HepG2 (cell line): ENCODE data around the gene RHOBTB3. TPM values are rescaled to one million over a fixed set of nuclear protein-coding genes. Genes with fewer than 3 reads are reported as not detected.
A peak's percentile ranks its signal among the peaks of the same experiment; 100 is the strongest.

Source experiments
- CBFB ChIP-seq: sonication (generic); formaldehyde crosslinking; IDR thresholded peaks from 2 replicates; pipeline ENCODE4 v1.4.0; 2020; ENCODE audit warnings: missing genetic modification reagents
- ELF3 ChIP-seq: IDR thresholded peaks from 2 replicates; pipeline ENCODE4 v1.6.1; 2016; ENCODE audit warnings: missing genetic modification reagents, missing compliant biosample characterization
- KDM3A ChIP-seq: IDR thresholded peaks from 2 replicates; pipeline ENCODE4 v1.6.1; 2018; ENCODE audit warnings: low read depth, missing compliant biosample characterization
- NPAS2 ChIP-seq: sonication (generic); formaldehyde crosslinking; IDR thresholded peaks from 2 replicates; pipeline ENCODE4 v1.8.0; 2022; ENCODE audit warnings: mild to moderate bottlenecking, missing genetic modification reagents, borderline replicate concordance
- SALL1 ChIP-seq: sonication (generic); formaldehyde crosslinking; IDR thresholded peaks from 2 replicates; pipeline ENCODE4 v1.8.0; 2022; ENCODE audit warnings: mild to moderate bottlenecking, missing genetic modification reagents
- SNAPC2 ChIP-seq: sonication (generic); formaldehyde crosslinking; IDR thresholded peaks from 2 replicates; pipeline ENCODE4 v1.8.1; 2022; ENCODE audit warnings: mild to moderate bottlenecking, missing genetic modification reagents
- TOPORS ChIP-seq: sonication (generic); formaldehyde crosslinking; IDR thresholded peaks from 2 replicates; pipeline ENCODE4 v1.8.0; 2023; ENCODE audit warnings: mild to moderate bottlenecking, missing genetic modification reagents
- ZNF292 ChIP-seq: sonication (generic); formaldehyde crosslinking; IDR thresholded peaks from 2 replicates; pipeline ENCODE4 v1.8.1; 2022; ENCODE audit warnings: mild to moderate bottlenecking, low read depth, missing genetic modification reagents, borderline replicate concordance
- ZNF333 ChIP-seq: sonication (generic); formaldehyde crosslinking; IDR thresholded peaks from 2 replicates; pipeline ENCODE4 v1.4.0; 2020; ENCODE audit warnings: mild to moderate bottlenecking, missing genetic modification reagents, borderline replicate concordance
- ZNF451 ChIP-seq: sonication (generic); formaldehyde crosslinking; IDR thresholded peaks from 2 replicates; pipeline ENCODE4 v1.5.0; 2020; ENCODE audit warnings: mild to moderate bottlenecking, missing genetic modification reagents
- ZNF496 ChIP-seq: sonication (generic); formaldehyde crosslinking; IDR thresholded peaks from 2 replicates; pipeline ENCODE4 v1.8.1; 2023; ENCODE audit warnings: mild to moderate bottlenecking, moderate library complexity, missing genetic modification reagents; ENCODE audit not compliant: insufficient replicate concordance
- ZNF607 ChIP-seq: sonication (generic); formaldehyde crosslinking; IDR thresholded peaks from 2 replicates; pipeline ENCODE4 v1.5.1; 2020; ENCODE audit warnings: missing genetic modification reagents, mild to moderate bottlenecking, borderline replicate concordance
- ZNF780A ChIP-seq: sonication (generic); formaldehyde crosslinking; IDR thresholded peaks from 2 replicates; pipeline ENCODE4 v1.8.0; 2022; ENCODE audit warnings: mild to moderate bottlenecking, missing genetic modification reagents, moderate library complexity
- polyA plus RNA-seq, 8 experiments: library from polyadenylated mRNA; depleted of rRNA in 3 of 8; stranded (reverse) in 7 of 8; unstranded in 1 of 8; fragments of >200 nt; fragmentation: Illumina TruSeq in 4 of 8; extraction: Trizol in 4 of 8; gene quantifications; 2 replicates each; pipeline versions ENCODE4 v1.2.1 to v1.2.3, GENCODE V29; 2011 to 2016; ENCODE audit warnings: low read depth in 4 of 8, missing spikeins in 1 of 8, mixed read lengths in 1 of 8; ENCODE audit not compliant: insufficient read depth in 1 of 8
- total RNA-seq, 5 experiments: library from RNA; depleted of rRNA; stranded (reverse); fragments of >200 nt; fragmentation: Illumina TruSeq; extraction: Trizol; gene quantifications; 2 replicates each; pipeline ENCODE4 v1.2.3, GENCODE V29; 2016; ENCODE audit warnings: low read depth in 1 of 5
- TF ChIP-seq, protein P1 (sequence below): sonication (generic); formaldehyde crosslinking; IDR thresholded peaks from 2 replicates; pipeline ENCODE4 v1.5.1; 2020; ENCODE audit warnings: missing genetic modification reagents, mild to moderate bottlenecking, borderline replicate concordance
- TF ChIP-seq, protein P2 (sequence below): sonication (generic); formaldehyde crosslinking; IDR thresholded peaks from 2 replicates; pipeline ENCODE4 v1.8.1; 2023; ENCODE audit warnings: mild to moderate bottlenecking, missing genetic modification reagents
- TF ChIP-seq, protein P3 (sequence below): sonication (generic); formaldehyde crosslinking; IDR thresholded peaks from 2 replicates; pipeline ENCODE4 v1.8.1; 2022; ENCODE audit warnings: mild to moderate bottlenecking, missing genetic modification reagents
- TF ChIP-seq, protein P4 (sequence below): IDR thresholded peaks from 2 replicates; pipeline ENCODE4 v1.6.1; 2016; ENCODE audit warnings: missing genetic modification reagents, missing compliant biosample characterization
- TF ChIP-seq, protein P5 (sequence below): sonication (generic); formaldehyde crosslinking; IDR thresholded peaks from 2 replicates; pipeline ENCODE4 v1.9.0; 2022; ENCODE audit warnings: missing genetic modification reagents, mild to moderate bottlenecking, borderline replicate concordance

The RHOBTB3 gene
- total and polyA plus RNA-seq, 2 of the 13 experiments (the other 11 are each of a cell fraction or from before 2014, with no cell fraction given) = 31.6 to 35.4 TPM

DNA sequence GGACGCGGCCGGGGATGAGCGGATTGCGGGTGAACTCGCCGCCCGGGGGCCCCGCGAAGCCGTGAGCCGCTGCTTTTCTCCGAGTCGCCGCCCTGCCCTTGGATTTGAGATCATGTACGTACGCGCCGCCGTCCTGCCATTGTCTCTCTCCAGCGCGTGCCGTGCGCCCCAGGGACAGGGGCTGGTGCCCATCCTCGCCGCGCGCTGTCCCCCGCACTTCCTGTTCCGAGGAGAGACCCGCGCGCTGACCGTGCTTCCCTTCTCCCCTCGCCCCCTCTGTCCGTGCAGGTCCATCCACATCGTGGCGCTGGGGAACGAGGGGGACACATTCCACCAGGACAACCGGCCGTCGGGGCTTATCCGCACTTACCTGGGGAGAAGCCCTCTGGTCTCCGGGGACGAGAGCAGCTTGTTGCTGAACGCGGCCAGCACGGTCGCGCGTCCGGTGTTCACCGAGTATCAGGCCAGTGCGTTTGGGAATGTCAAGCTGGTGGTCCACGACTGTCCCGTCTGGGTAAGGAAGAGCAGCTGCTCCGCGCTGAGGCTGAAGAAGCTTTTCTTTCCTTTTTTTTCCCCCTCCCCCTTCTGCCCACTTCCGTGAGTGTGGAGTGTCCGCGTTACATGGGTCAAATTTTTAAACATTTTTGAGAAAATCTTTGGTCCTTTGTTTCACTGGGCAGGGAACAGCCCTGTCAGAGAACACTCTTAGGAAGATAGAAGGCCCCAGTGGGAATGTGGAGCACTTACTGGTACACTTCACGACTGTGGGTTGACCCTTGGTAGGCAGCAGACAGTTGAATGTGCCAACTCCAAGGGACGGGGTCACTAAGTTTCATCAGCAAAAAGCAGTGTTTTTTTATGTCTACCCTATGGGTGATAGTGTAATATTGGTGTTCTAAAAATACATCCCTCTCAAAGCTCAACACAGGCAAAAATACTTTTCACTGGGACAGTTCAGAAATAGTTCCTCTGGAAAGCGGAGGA, 727 bp downstream of the RHOBTB3 start (continued):
- TF ChIP-seq, protein P1, sequence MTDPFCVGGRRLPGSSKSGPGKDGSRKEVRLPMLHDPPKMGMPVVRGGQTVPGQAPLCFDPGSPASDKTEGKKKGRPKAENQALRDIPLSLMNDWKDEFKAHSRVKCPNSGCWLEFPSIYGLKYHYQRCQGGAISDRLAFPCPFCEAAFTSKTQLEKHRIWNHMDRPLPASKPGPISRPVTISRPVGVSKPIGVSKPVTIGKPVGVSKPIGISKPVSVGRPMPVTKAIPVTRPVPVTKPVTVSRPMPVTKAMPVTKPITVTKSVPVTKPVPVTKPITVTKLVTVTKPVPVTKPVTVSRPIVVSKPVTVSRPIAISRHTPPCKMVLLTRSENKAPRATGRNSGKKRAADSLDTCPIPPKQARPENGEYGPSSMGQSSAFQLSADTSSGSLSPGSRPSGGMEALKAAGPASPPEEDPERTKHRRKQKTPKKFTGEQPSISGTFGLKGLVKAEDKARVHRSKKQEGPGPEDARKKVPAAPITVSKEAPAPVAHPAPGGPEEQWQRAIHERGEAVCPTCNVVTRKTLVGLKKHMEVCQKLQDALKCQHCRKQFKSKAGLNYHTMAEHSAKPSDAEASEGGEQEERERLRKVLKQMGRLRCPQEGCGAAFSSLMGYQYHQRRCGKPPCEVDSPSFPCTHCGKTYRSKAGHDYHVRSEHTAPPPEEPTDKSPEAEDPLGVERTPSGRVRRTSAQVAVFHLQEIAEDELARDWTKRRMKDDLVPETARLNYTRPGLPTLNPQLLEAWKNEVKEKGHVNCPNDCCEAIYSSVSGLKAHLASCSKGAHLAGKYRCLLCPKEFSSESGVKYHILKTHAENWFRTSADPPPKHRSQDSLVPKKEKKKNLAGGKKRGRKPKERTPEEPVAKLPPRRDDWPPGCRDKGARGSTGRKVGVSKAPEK = peak; percentile 99
- TF ChIP-seq ZNF292 (CRISPR knock-in tag) (peak; percentile 92), SNAPC2 (CRISPR knock-in tag) (0 out of 2 replicates have a peak, but pooled peaks have one; percentile 27), ELF3 (CRISPR knock-in tag) (peak; percentile 55; the same call in 1 of the 2 replicates), ZNF333 (no peak), ZNF451 (CRISPR knock-in tag) (no peak), TOPORS (CRISPR knock-in tag) (peak; percentile 39; the same call in 1 of the 2 replicates), CBFB (CRISPR knock-in tag) (no peak; the same call in 1 of the 2 replicates), KDM3A (CRISPR knock-in tag) (0 out of 2 replicates have a peak, but pooled peaks have one; percentile 21), ZNF780A (no peak), NPAS2 (CRISPR knock-in tag) (no peak), ZNF607 (CRISPR knock-in tag) (peak; percentile 80; the same call in 1 of the 2 replicates), ZNF496 (CRISPR knock-in tag) (no peak), SALL1 (CRISPR knock-in tag) (peak; percentile 38; the same call in 1 of the 2 replicates)
- TF ChIP-seq, protein P2, sequence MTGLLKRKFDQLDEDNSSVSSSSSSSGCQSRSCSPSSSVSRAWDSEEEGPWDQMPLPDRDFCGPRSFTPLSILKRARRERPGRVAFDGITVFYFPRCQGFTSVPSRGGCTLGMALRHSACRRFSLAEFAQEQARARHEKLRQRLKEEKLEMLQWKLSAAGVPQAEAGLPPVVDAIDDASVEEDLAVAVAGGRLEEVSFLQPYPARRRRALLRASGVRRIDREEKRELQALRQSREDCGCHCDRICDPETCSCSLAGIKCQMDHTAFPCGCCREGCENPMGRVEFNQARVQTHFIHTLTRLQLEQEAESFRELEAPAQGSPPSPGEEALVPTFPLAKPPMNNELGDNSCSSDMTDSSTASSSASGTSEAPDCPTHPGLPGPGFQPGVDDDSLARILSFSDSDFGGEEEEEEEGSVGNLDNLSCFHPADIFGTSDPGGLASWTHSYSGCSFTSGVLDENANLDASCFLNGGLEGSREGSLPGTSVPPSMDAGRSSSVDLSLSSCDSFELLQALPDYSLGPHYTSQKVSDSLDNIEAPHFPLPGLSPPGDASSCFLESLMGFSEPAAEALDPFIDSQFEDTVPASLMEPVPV (CRISPR knock-in tag) = no peak
- TF ChIP-seq, protein P3, sequence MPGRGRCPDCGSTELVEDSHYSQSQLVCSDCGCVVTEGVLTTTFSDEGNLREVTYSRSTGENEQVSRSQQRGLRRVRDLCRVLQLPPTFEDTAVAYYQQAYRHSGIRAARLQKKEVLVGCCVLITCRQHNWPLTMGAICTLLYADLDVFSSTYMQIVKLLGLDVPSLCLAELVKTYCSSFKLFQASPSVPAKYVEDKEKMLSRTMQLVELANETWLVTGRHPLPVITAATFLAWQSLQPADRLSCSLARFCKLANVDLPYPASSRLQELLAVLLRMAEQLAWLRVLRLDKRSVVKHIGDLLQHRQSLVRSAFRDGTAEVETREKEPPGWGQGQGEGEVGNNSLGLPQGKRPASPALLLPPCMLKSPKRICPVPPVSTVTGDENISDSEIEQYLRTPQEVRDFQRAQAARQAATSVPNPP (CRISPR knock-in tag) = peak; percentile 54; the same call in 1 of the 2 replicates
- TF ChIP-seq, protein P4, sequence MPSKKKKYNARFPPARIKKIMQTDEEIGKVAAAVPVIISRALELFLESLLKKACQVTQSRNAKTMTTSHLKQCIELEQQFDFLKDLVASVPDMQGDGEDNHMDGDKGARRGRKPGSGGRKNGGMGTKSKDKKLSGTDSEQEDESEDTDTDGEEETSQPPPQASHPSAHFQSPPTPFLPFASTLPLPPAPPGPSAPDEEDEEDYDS (CRISPR knock-in tag) = 0 out of 2 replicates have a peak, but pooled peaks have one; percentile 20
- TF ChIP-seq, protein P5, sequence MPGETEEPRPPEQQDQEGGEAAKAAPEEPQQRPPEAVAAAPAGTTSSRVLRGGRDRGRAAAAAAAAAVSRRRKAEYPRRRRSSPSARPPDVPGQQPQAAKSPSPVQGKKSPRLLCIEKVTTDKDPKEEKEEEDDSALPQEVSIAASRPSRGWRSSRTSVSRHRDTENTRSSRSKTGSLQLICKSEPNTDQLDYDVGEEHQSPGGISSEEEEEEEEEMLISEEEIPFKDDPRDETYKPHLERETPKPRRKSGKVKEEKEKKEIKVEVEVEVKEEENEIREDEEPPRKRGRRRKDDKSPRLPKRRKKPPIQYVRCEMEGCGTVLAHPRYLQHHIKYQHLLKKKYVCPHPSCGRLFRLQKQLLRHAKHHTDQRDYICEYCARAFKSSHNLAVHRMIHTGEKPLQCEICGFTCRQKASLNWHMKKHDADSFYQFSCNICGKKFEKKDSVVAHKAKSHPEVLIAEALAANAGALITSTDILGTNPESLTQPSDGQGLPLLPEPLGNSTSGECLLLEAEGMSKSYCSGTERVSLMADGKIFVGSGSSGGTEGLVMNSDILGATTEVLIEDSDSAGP = peak; percentile 69; the same call in 1 of the 2 replicates
